HG03196 (cell line): Measurements from ENCODE around the gene ADD1.

Source experiments
- ATAC-seq: cut with Tn5 transposase; IDR thresholded peaks from one replicate; pipeline ENCODE4 v1.9.1; 2021; ENCODE audit not compliant: unreplicated experiment

ADD1 gene

GRCh38 chr4:2879026-2879425 lies 35.4 kb downstream of the ADD1 start:
- ATAC-seq = no peak

- ATAC-seq = no peak
Observed at GRCh38 chr4:2881431-2881830, 37.8 kb downstream of the ADD1 start.

DNA sequence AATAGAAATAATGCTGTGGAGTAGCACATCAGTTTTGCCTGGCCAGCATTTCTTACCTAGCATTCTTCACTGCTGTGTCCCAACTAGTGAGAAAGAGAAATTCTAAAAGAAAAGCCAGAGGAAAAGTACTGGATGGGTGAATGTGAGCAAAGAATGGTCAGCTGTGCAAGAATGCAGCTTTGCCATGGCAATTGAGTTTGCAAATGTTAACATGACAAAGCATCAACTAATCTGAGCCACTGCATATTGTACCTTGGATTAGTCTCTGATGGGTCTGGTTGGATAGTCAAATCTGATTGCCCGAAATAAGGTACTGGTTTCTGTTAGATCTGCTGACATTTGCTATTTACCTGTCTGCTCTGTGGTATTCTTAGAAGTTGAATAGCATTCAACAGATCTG lies 38.7 kb downstream of the ADD1 start:
- no peak for ATAC-seq

GRCh38 chr4:2886161-2886560 lies 42.5 kb downstream of the ADD1 start:
- ATAC-seq = no peak

- no peak for ATAC-seq
Observed at GRCh38 chr4:2886622-2887021, 43.0 kb downstream of the ADD1 start.

- no peak for ATAC-seq
Observed at GRCh38 chr4:2887343-2887742, 43.7 kb downstream of the ADD1 start.

DNA sequence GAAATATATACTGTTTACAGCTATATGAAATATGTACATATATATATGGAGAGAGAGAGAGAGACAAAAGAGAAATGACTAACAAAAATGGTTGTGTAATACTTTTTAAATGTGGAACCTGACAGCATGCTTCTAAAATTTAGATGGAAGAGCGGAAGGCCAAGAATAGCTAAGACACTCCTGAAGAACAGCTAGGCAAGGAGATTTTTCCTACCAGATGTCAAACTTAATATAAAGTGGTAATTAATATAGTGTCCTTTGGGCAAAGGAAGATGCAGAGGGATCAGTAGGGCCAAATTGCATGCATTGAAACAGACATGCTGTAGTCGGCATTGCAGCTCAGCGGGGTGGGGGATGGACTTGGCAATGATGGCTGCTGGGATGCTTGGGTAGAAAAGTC lies 45.2 kb downstream of the ADD1 start:
- ATAC-seq = no peak

GRCh38 chr4:2891294-2891693 lies 47.6 kb downstream of the ADD1 start:
- no peak for ATAC-seq

GRCh38 chr4:2893772-2894171 lies 50.1 kb downstream of the ADD1 start:
- no peak for ATAC-seq

- ATAC-seq = no peak
Observed at GRCh38 chr4:2898001-2898400, 54.4 kb downstream of the ADD1 start.

GRCh38 chr4:2900741-2901140 lies 57.1 kb downstream of the ADD1 start:
- ATAC-seq = no peak

GRCh38 chr4:2901186-2901585 lies 57.5 kb downstream of the ADD1 start:
- ATAC-seq = no peak

- ATAC-seq = no peak
Observed at GRCh38 chr4:2902126-2902525, 58.5 kb downstream of the ADD1 start.

GRCh38 chr4:2905544-2905943 lies 61.9 kb downstream of the ADD1 start:
- no peak for ATAC-seq

DNA sequence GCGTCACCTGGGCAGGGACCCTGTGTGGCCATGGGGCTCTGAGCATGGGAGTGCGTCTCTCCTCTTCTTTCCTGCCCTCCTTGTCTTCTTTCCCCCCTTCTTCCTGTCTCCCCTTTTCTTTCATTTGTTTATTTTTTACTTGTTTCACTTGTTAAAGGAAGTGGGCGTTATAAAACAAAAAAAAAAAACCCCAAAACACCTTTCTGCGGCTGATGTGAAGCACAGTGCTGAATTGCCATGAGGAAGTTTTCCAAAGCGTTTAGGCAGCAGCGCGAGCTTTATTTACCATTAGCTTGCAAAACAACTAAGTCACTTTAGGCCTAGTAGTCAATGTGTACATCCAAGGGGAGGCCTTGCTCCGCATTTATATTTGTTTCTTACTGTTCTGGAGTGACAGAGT lies 62.6 kb downstream of the ADD1 start:
- ATAC-seq = no peak

- ATAC-seq = no peak
Observed at GRCh38 chr4:2907226-2907625, 63.6 kb downstream of the ADD1 start.

- no peak for ATAC-seq
Observed at GRCh38 chr4:2907706-2908293, 64.2 kb downstream of the ADD1 start.

- ATAC-seq = no peak
Observed at GRCh38 chr4:2908686-2909085, 65.0 kb downstream of the ADD1 start.

- ATAC-seq = no peak
Observed at GRCh38 chr4:2909583-2909982, 65.9 kb downstream of the ADD1 start.

- no peak for ATAC-seq
Observed at GRCh38 chr4:2910409-2910808, 66.8 kb downstream of the ADD1 start.

DNA sequence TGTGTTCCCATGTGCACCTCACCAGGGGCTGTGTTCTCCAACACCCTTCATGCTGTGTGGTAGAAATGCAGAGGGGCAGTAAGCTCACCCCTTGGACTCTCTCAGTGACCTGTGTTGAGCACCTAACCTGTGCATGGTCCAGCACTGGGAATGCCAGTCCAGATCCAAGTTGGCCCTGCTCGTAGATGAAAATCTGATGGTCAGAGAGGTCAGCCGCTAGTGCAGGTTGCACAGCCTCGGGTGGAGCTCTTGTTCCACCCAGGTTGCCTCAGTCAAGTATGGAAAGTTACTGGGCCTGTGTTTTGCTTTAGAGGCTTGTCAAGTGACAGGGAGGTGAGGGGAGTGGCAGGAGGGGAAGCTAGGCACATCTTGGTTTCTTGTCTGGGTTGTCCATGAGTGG lies 68.2 kb downstream of the ADD1 start:
- ATAC-seq = no peak

GRCh38 chr4:2913168-2913567 lies 69.5 kb downstream of the ADD1 start:
- ATAC-seq = no peak

- ATAC-seq = no peak
Observed at GRCh38 chr4:2914256-2915126, 70.8 kb downstream of the ADD1 start.
